Sigmoid colon (tissue), 4 donors: ENCODE results near the gene HAGH.

Experiments
- POLR2AphosphoS5 ChIP-seq, 4 donors: sonication (generic); formaldehyde crosslinking; IDR thresholded peaks; one replicate each; pipeline ENCODE4 v1.6.1; 2017; ENCODE audit warnings: antibody characterized with exemption in 4 of 4
- TF ChIP-seq, protein P1 (sequence below), 4 experiments: fragments of 450-650 bp in 3 of 4; fragments of 200-600 bp in 1 of 4; IDR thresholded peaks; one replicate each; pipeline ENCODE4 v1.5.1; 2016 to 2019; ENCODE audit warnings: antibody characterized with exemption in 4 of 4, mild to moderate bottlenecking in 3 of 4, moderate library complexity in 2 of 4

DNA sequence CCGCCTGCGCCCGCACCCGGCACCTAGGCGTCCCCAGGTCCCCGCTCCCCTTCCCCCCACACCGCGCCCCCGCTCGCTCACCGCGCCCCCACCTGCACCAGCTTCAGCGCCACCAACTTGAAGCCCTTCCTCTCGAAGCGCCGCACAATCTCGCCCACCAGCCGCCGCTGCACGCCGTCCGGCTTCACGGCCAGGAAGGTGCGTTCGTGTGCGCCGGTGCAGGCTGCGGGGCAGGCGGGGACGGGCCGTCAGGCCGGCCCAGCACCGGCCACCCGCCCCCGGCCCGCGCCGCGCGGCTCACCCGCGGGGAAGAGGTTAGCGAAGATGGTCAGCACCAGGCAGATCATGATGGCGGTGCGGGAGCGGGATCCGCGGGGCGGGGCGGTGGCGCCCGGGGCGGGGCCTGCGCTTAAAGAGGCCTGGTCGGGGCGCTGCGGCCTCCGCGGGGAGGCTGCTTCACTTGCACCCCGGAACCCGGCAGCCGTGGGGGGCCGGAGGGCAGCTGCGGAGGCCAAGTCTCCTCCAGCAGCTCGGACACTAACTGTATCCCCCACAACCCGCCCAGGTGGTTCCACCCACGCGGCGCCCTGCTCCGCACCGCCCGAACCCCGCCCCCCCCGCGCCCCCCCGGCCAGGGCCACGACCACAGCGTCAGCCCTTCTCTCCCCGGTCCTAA is 55.3 kb downstream of the HAGH start, which contains the start of gene NME3:
- TF ChIP-seq, protein P1, sequence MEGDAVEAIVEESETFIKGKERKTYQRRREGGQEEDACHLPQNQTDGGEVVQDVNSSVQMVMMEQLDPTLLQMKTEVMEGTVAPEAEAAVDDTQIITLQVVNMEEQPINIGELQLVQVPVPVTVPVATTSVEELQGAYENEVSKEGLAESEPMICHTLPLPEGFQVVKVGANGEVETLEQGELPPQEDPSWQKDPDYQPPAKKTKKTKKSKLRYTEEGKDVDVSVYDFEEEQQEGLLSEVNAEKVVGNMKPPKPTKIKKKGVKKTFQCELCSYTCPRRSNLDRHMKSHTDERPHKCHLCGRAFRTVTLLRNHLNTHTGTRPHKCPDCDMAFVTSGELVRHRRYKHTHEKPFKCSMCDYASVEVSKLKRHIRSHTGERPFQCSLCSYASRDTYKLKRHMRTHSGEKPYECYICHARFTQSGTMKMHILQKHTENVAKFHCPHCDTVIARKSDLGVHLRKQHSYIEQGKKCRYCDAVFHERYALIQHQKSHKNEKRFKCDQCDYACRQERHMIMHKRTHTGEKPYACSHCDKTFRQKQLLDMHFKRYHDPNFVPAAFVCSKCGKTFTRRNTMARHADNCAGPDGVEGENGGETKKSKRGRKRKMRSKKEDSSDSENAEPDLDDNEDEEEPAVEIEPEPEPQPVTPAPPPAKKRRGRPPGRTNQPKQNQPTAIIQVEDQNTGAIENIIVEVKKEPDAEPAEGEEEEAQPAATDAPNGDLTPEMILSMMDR (IDR thresholded peaks at IDR 0.05), result no peak
- no peak for TF ChIP-seq POLR2AphosphoS5 (IDR thresholded peaks at IDR 0.05)
